HG02938 (cell line): ENCODE results near the gene RPS6KA3.

Experiments
- ATAC-seq: cut with Tn5 transposase; IDR thresholded peaks from one replicate; pipeline ENCODE4 v1.9.1; 2021; ENCODE audit warnings: mild to moderate bottlenecking, moderate library complexity; ENCODE audit not compliant: unreplicated experiment

The RPS6KA3 gene

DNA sequence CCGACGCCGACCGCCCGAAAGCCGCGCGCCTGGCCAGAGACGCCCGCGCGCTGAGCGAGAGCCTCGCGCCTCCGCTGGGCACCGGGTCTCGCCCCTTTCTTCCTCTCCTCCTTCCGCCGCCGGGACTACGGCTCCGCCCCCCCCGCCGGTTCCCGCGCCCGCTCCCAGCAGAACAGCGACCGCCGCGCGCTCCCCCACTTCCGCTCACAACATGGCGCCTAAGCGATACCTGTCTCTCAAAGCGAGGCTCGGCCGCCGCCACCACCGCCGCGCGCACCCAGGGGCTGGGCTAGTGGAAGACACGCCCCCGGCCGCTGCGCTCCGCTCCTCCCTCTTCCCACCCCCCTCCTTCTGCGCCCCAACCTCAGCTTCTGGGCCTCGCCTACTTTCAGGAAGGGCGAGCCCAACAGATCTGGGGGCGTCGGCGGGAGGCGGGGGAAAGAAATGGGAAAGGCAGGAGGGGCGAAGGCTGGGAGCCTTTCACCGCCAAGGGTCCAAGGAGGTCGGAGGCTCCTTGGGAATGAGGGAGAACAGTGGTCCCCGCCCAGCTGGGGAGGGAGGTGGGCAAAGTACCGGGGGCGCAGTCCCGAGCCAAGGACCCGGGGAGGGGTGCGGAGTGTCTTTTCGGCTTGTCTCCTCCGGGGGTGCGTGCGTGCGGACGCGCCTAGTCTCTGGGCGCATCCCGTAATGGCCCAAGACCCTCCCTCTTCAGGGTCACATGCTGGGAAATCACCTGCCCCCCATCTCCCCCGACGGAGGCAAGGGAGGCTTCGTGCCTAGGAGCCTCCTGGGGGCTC is at the start of gene RPS6KA3:
Gene RPS6KA3, minus strand, starts transcription at position 100 of the 797 bp plus-strand sequence. CDS start 277 bp downstream, outside the sequence.
- peak; percentile 78 for ATAC-seq

- peak; percentile 83 for ATAC-seq
Observed at GRCh38 chrX:20315140-20315539, 48.4 kb upstream of the RPS6KA3 start.

DNA sequence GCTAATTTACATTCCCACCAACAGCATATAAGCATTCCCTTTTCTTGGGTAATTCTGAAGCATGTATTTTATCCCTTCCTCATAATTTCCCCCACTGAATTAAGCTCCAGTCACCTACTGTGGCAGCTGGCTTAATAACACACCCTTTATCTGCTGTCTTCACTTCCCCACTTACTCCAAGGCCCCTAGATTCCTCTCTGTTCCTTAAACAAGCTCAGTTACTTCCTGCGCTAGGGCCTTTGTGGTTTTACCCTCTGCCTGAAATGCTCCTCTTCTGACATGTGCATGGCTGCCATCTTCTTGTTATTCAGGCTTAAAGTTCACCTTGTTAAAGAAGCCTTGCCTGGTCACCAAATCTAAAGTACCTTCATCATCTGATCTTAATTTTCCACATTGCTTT is 47.2 kb upstream of the RPS6KA3 start:
- ATAC-seq: no peak

DNA sequence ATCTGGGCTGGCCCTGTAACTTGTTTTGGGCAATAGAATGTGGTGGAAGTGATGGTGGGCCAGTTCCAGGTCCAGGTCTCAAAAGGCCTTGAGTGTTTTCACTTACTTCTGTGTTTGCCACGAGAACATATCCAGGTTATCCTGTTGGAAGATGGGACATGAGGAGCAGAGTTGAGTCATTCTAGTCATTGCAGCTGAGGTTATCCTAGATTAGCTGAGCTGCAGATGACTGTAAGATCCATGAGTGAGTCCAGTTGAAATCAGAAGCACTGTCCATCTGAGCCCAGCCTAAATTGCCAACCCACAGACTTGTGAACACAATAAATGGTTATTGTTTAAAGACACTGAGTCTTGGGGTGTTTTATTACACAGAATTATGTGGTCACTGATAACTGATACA is 45.3 kb upstream of the RPS6KA3 start:
- no peak for ATAC-seq

GRCh38 chrX:20311505-20311904 is 44.8 kb upstream of the RPS6KA3 start:
- no peak for ATAC-seq

DNA sequence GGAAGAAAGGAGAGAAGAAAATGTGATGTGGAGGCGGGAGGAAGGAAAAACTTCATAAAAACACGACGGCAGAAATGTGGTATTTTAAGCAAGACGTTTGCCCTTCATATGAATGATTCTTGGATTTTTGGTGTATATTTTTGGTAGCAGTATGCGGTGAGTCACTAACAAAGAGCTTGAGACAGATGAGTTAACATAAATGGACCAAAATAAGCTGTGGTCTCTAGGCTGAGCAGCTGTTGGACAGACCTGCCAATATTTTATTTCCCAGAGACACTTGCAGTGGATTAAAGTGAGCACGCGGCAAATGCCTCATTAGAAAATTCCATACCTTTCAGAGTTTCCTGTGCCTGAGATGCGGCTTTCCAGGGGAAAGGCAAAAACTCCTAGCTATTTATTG is 43.1 kb upstream of the RPS6KA3 start:
- no peak for ATAC-seq

- ATAC-seq: no peak
Observed at GRCh38 chrX:20306668-20307067, 40.0 kb upstream of the RPS6KA3 start.

DNA sequence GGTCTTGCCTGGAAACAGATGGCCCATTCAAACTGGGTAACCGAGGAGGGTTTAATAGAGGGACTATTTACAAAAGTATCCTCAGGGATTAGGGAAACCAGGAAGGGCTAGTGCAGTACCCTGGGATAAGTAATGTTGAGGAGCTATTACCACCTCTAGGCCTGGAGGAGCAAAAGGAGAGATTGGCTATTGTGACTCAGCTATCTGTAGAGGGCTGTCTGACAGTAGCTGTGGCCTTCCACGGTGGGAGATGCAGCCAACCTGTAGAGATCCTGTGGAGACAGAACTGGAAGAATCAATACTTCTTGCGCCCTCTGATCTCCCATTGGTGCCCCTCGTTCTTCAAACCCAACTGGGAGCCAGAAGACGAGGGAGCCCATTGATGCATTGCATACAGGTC is 34.1 kb upstream of the RPS6KA3 start:
- no peak for ATAC-seq

- no peak for ATAC-seq
Observed at GRCh38 chrX:20294957-20295356, 28.2 kb upstream of the RPS6KA3 start.

DNA sequence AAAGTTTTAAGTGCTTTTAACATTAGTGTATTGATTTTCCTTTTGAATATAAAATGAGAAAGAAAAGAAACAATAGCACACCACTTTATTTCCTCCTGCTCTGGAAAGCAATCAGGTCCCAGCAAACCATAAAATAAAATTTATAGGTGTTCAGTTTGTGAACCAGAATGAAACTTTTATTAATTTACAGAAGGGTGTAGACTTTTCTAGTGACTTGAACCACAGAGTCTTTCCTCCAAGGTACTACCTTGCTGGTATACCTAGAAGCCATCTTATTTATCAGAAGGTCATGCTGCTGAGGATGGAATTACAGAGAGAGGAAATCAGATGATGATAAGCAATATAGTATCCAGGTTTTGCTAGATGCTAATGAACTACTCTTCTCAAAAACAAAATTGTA is 27.6 kb upstream of the RPS6KA3 start:
- ATAC-seq: no peak

- no peak for ATAC-seq
Observed at GRCh38 chrX:20285511-20285910, 18.8 kb upstream of the RPS6KA3 start.

DNA sequence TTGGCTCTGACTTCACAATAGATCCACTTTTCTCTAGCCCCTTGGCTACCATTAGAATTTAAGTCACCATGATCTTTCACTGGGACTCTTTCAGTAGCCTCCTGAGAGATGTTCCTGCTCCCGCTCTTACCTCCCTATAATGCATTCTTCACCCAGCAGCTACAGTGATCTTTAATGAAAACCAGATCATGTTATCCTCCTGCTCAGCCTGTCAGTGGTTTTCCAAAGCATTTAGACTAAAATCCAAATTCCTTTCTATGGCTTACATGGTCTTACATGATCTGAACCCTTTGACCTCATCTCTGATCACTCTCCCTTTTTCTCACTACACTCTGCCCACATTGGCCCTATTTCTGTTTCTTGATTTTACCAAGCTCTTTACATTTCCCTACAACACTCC is 18.3 kb upstream of the RPS6KA3 start:
- ATAC-seq: no peak

GRCh38 chrX:20284444-20284843 is 17.7 kb upstream of the RPS6KA3 start:
- no peak for ATAC-seq

DNA sequence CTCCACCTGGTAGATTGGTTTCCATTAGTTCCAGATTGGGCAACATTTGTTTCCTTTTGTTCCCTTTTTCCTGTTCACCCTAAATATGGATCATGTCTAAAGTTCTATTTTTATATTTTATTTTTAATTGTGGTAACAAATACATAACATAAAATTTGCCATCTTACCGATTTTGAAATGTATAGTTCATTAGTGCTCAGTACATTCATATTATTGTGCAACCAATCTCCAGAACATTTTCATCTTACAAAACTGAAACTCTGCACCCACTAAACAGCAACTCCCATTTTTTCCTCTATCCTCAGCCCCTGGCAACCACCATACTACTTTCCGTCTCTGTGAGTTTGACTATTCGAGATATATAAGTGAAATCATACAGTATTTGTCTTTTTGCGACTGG is 14.2 kb upstream of the RPS6KA3 start:
- no peak for ATAC-seq

DNA sequence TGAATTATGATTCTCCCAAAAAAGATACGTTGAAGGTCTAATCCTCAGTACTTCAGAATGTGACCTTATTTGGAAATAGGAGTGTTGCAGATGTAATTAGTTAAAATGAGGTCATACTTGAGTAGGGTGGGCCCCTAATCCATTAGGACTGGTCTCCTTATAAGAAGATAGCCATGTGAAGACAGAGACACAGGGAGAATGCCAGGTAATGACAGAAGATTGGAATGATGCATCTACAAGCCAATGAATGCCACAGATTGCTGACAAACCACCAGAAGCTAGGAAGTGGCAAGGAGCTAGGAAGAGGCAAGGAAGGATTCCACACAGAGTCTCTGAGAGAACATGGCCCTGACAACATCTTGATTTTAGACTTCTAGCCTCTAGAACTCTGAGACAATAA is 7.4 kb upstream of the RPS6KA3 start:
- no peak for ATAC-seq

- no peak for ATAC-seq
Observed at GRCh38 chrX:20271730-20272129, 5.0 kb upstream of the RPS6KA3 start.

- no peak for ATAC-seq
Observed at GRCh38 chrX:20271186-20271585, 4.5 kb upstream of the RPS6KA3 start.

DNA sequence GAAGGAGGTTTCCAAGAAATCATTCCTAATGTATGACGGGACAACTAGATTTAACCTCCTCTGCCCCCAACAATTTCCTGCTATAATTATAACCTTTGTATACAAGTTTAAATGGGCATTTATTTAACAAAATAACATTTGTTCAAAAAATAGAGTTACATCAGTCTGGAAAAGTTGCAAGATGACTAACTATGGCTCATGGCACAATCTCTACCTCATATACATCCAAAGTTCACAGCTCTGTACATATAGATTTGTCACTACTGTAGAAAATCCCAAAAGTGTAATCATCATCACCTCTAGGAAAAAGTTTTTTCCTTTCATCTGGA is 3.8 kb upstream of the RPS6KA3 start:
- no peak for ATAC-seq

- ATAC-seq: no peak
Observed at GRCh38 chrX:20269848-20270561, 3.3 kb upstream of the RPS6KA3 start.

- no peak for ATAC-seq
Observed at GRCh38 chrX:20267931-20268701, 1.4 kb upstream of the RPS6KA3 start.

GRCh38 chrX:20267607-20267930 is 860 bp upstream of the RPS6KA3 start:
- ATAC-seq: no peak
